Thymus (tissue), 11 donors: ENCODE data around the gene FGD5. TPM values are rescaled to one million over a fixed set of nuclear protein-coding genes. Genes with fewer than 3 reads are reported as not detected.

Experiments
- DNase-seq, 9 donors: peaks; one replicate each; pipeline ENCODE4 v3.0.0-alpha.2; 2013; ENCODE audit warnings: low spot score in 9 of 9, low read depth in 6 of 9, missing footprints in 1 of 9
- H3K27ac ChIP-seq, 2 donors: one replicate each; pipeline ENCODE4 v1.5.1; 2013; ENCODE audit warnings: control low read depth in 1 of 2, low read depth in 1 of 2, low read length in 1 of 2, mild to moderate bottlenecking in 1 of 2, moderate library complexity in 1 of 2
- H3K27me3 ChIP-seq, 2 donors: one replicate each; pipeline ENCODE4 v1.5.1; 2013; ENCODE audit warnings: low read length in 1 of 2; ENCODE audit not compliant: control insufficient read depth in 2 of 2, insufficient read depth in 1 of 2
- H3K36me3 ChIP-seq, 2 donors: one replicate each; pipeline ENCODE4 v1.5.1; 2013; ENCODE audit warnings: low read length in 1 of 2, mild to moderate bottlenecking in 1 of 2, moderate library complexity in 1 of 2; ENCODE audit not compliant: control insufficient read depth in 2 of 2, insufficient read depth in 2 of 2
- H3K4me1 ChIP-seq, 2 donors: one replicate each; pipeline ENCODE4 v1.5.1; 2013; ENCODE audit warnings: low read length in 2 of 2; ENCODE audit not compliant: control insufficient read depth in 2 of 2, insufficient read depth in 2 of 2
- H3K4me3 ChIP-seq, 2 donors: one replicate each; pipeline ENCODE4 v1.5.1; 2013; ENCODE audit warnings: low read length in 2 of 2, control low read depth in 1 of 2, mild to moderate bottlenecking in 1 of 2
- H3K9me3 ChIP-seq, 2 donors: one replicate each; pipeline ENCODE4 v1.5.1; 2013; ENCODE audit warnings: low read length in 1 of 2, mild to moderate bottlenecking in 1 of 2; ENCODE audit not compliant: control insufficient read depth in 2 of 2, insufficient read depth in 1 of 2
- WGBS: extraction: QIAGEN DNeasy Blood & Tissue Kit; methylation state at CpG from one replicate; pipeline ENCODE4 v1.1.7; 2013; 5-methylcytosine and 5-hydroxymethylcytosine counted together
- polyA plus RNA-seq: library from polyadenylated mRNA; stranded (reverse); fragments of 200-250 nt; gene quantifications from one replicate; pipeline ENCODE4 v1.2.3, GENCODE V29; 2013
- total RNA-seq: library from RNA; stranded (reverse); fragments of 120-200 nt; gene quantifications from one replicate; pipeline ENCODE4 v1.2.4, GENCODE V29; 2013
- donor health status: healthy.

FGD5 gene
- total and polyA plus RNA-seq, 2 donors: 2.0 to 2.9 TPM

GRCh38 chr3:14976317-14976716 is 157.6 kb downstream of the FGD5 start:
- no peak overlapping the region for H3K4me3 ChIP-seq
- DNase-seq: no peak
- no peaks in the 10 kb centered on the region for H3K4me1 ChIP-seq
- H3K9me3 ChIP-seq: no peaks in the 10 kb centered on the region
- no peak overlapping the region for H3K27ac ChIP-seq
- H3K36me3 ChIP-seq: peaks cover 14 to 27% of the 10 kb centered on the region in 2 donors
- 96% methylated on average over 1 of the region's 1 CpG for WGBS
- no peaks in the 10 kb centered on the region for H3K27me3 ChIP-seq

- 68% methylated on average over 4 of the region's 4 CpGs for whole genome bisulfite sequencing
- peaks cover 0 to 9% of the 10 kb centered on the region in 2 donors for H3K36me3 ChIP-seq
Observed at GRCh38 chr3:14980689-14981088, 161.9 kb downstream of the FGD5 start.

More at GRCh38 chr3:14980689-14981088, 161.9 kb downstream of the FGD5 start:
- Histone ChIP-seq H3K27ac (no peak overlapping the region), H3K4me1 (no peaks in the 10 kb centered on the region), H3K4me3 (no peak overlapping the region), H3K9me3 (no peaks in the 10 kb centered on the region), H3K27me3 (no peaks in the 10 kb centered on the region)
- no peak for DNase-seq

Other genes starting within 250 kb of the FGD5 start
- gene CCDC174, start 167.2 kb upstream of the FGD5 start, total RNA-seq: 19.9 TPM
- 24.1 TPM for gene CCDC174, start 167.2 kb upstream of the FGD5 start, polyA plus RNA-seq
- gene C3orf20, start 143.8 kb upstream of the FGD5 start, total RNA-seq: not detected
- 0.02 TPM for gene C3orf20, start 143.8 kb upstream of the FGD5 start, polyA plus RNA-seq
- 19.0 TPM for gene NR2C2, start 128.6 kb downstream of the FGD5 start, total RNA-seq
- 18.7 TPM for gene NR2C2, start 128.6 kb downstream of the FGD5 start, polyA plus RNA-seq
- 24.6 TPM for gene MRPS25, start 246.4 kb downstream of the FGD5 start, total RNA-seq
- 48.9 TPM for gene MRPS25, start 246.4 kb downstream of the FGD5 start, polyA plus RNA-seq